Activated CD4-positive, CD25-positive, alpha-beta regulatory T cell treated with anti-CD3 and anti-CD28 coated beads, Interleukin-2, amount 50 U/mL, for 24 hours (primary cell): Measurements from ENCODE around the gene FOXA3.
A peak's percentile ranks its signal among the peaks of the same experiment; 100 is the strongest.

ENCODE experiments used
- ATAC-seq, 2 donors: fragments of 150-1000 bp; cut with Tn5 transposase; one replicate each; pipeline ENCODE4 v1.10.0; 2021; ENCODE audit warnings: mild to moderate bottlenecking in 1 of 2, moderate library complexity in 1 of 2

Gene FOXA3

GRCh38 chr19:45863840-45864628 lies at the start of gene FOXA3:
Gene FOXA3, plus strand, starts transcription at chr19:45864326. Its CDS starts 131 bp downstream, at chr19:45864457.
- ATAC-seq: peak; percentile 9 to 16

GRCh38 chr19:45814851-45815480 lies 49.2 kb upstream of the FOXA3 start, which contains the start of gene RSPH6A:
Gene RSPH6A, minus strand, starts transcription at chr19:45815308. Its CDS starts 132 bp downstream, at chr19:45815176.
- ATAC-seq: no peak

- ATAC-seq: no peak
Measured at GRCh38 chr19:45815481-45816216, 48.5 kb upstream of the FOXA3 start.

- no peak for ATAC-seq
Measured at GRCh38 chr19:45816236-45817009, 47.7 kb upstream of the FOXA3 start.

- ATAC-seq: peak; percentile 97 to 98
Measured at GRCh38 chr19:45817010-45817724, 47.0 kb upstream of the FOXA3 start.

- no peak for ATAC-seq
Measured at GRCh38 chr19:45817725-45818301, 46.3 kb upstream of the FOXA3 start.

- no peak for ATAC-seq
Measured at GRCh38 chr19:45819769-45820168, 44.4 kb upstream of the FOXA3 start.

- no peak for ATAC-seq
Measured at GRCh38 chr19:45820413-45821102, 43.6 kb upstream of the FOXA3 start.

- ATAC-seq: no peak
Measured at GRCh38 chr19:45821103-45821521, 43.0 kb upstream of the FOXA3 start.

GRCh38 chr19:45821570-45821969 lies 42.6 kb upstream of the FOXA3 start:
- no peak for ATAC-seq

- no peak for ATAC-seq
Measured at GRCh38 chr19:45822716-45823115, 41.4 kb upstream of the FOXA3 start.

GRCh38 chr19:45823182-45823581 lies 40.9 kb upstream of the FOXA3 start:
- no peak for ATAC-seq

- ATAC-seq: no peak
Measured at GRCh38 chr19:45824041-45824471, 40.1 kb upstream of the FOXA3 start.

GRCh38 chr19:45824531-45825262 lies 39.4 kb upstream of the FOXA3 start:
- ATAC-seq: no peak

- no peak for ATAC-seq
Measured at GRCh38 chr19:45825263-45825605, 38.9 kb upstream of the FOXA3 start.

GRCh38 chr19:45825917-45826893 lies 37.9 kb upstream of the FOXA3 start:
- no peak for ATAC-seq

GRCh38 chr19:45826934-45827333 lies 37.2 kb upstream of the FOXA3 start:
- no peak for ATAC-seq

GRCh38 chr19:45827459-45828093 lies 36.5 kb upstream of the FOXA3 start:
- ATAC-seq: no peak
